PC-3 (cell line): Measurements from ENCODE around the gene CXADR.
"Not testable (repeated sequence)": the region's sequence is repeated elsewhere in the genome, so short reads cannot be mapped to it uniquely, and the experiment has no call there.

Experiments used
- EZH2 ChIP-seq: fragments of 300-600 bp; sonication (generic); IDR thresholded peaks from one replicate; pipeline ENCODE4 v1.6.1; 2017; ENCODE audit warnings: antibody characterized with exemption, mild to moderate bottlenecking, low read length; ENCODE audit not compliant: unreplicated experiment
- TF ChIP-seq, protein P1 (sequence below): fragments of 300-600 bp; sonication (generic); conservative IDR thresholded peaks from 2 replicates; pipeline ENCODE4 v1.5.1; 2017; ENCODE audit warnings: antibody characterized with exemption, low read depth, mild to moderate bottlenecking, low read length

DNA sequence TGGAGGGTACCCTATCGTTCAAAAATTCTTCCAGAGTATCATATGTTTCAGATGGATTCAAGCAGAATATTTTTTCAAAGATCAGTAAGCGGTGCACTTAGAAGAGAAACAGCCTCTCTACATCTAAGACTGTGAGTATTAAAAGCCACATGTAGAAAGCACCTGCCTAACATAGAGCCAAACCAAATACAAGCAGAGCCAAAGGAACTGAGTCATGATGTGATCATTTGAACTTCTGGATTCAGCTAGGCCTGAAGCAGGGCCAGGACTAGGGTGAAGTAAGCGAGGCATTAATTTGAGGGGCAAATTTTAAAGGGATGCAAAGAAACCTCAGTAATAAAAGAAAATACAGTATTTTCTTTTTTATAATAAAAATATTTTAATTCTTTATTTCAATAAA, 23.3 kb upstream of the CXADR start:
- TF ChIP-seq, protein P1, sequence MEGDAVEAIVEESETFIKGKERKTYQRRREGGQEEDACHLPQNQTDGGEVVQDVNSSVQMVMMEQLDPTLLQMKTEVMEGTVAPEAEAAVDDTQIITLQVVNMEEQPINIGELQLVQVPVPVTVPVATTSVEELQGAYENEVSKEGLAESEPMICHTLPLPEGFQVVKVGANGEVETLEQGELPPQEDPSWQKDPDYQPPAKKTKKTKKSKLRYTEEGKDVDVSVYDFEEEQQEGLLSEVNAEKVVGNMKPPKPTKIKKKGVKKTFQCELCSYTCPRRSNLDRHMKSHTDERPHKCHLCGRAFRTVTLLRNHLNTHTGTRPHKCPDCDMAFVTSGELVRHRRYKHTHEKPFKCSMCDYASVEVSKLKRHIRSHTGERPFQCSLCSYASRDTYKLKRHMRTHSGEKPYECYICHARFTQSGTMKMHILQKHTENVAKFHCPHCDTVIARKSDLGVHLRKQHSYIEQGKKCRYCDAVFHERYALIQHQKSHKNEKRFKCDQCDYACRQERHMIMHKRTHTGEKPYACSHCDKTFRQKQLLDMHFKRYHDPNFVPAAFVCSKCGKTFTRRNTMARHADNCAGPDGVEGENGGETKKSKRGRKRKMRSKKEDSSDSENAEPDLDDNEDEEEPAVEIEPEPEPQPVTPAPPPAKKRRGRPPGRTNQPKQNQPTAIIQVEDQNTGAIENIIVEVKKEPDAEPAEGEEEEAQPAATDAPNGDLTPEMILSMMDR, result not testable (repeated sequence)
- TF ChIP-seq EZH2, result not testable (repeated sequence)
